Measurements from ENCODE around the gene INHA. TPM values are rescaled to one million over a fixed set of nuclear protein-coding genes. Genes with fewer than 3 reads are reported as not detected.

INHA gene
- total and polyA plus RNA-seq, 7 donors = 0.31 to 0.46 (median 0.34) TPM; not detected in 3

DNA sequence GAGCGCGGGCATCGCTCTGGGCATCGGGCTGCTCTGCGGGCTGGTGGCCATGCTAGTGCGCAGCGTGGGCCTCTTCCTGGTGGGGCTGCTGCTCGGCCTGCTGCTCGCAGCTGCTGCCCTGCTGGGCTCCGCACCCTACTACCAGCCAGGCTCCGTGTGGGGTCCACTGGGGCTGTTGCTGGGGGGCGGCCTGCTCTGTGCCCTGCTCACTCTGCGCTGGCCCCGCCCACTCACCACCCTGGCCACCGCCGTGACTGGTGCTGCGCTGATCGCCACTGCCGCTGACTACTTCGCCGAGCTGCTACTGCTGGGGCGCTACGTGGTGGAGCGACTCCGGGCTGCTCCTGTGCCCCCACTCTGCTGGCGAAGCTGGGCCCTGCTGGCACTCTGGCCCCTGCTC is 24.5 kb upstream of the INHA start:
- Histone ChIP-seq H3K4me1 (peaks cover 0 to 33% (median 25%) of the 10 kb centered on the region in 4 donors), H3K4me3 (no peak overlapping the region), H3K27ac (no peak overlapping the region), H3K9me3 (no peaks in the 10 kb centered on the region), H3K27me3 (peaks cover 0 to 8% (median 0%) of the 10 kb centered on the region in 3 donors), H3K36me3 (no peaks in the 10 kb centered on the region)
- intact Hi-C loops (cut with DNase I) = loop anchor here (10.0 kb wide), 1 partner anchor 253 kb away; no protein-coding TSS in a partner anchor
- no peak for DNase-seq
- no peak for TF ChIP-seq EP300 (IDR thresholded peaks at IDR 0.05)
- TF ChIP-seq POLR2AphosphoS5 (IDR thresholded peaks at IDR 0.05) = no peak
- TF ChIP-seq POLR2A (IDR thresholded peaks at IDR 0.05) = no peak
- TF ChIP-seq, protein P1, sequence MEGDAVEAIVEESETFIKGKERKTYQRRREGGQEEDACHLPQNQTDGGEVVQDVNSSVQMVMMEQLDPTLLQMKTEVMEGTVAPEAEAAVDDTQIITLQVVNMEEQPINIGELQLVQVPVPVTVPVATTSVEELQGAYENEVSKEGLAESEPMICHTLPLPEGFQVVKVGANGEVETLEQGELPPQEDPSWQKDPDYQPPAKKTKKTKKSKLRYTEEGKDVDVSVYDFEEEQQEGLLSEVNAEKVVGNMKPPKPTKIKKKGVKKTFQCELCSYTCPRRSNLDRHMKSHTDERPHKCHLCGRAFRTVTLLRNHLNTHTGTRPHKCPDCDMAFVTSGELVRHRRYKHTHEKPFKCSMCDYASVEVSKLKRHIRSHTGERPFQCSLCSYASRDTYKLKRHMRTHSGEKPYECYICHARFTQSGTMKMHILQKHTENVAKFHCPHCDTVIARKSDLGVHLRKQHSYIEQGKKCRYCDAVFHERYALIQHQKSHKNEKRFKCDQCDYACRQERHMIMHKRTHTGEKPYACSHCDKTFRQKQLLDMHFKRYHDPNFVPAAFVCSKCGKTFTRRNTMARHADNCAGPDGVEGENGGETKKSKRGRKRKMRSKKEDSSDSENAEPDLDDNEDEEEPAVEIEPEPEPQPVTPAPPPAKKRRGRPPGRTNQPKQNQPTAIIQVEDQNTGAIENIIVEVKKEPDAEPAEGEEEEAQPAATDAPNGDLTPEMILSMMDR (IDR thresholded peaks at IDR 0.05) = no peak
- 95 to 96% methylated on average over 26 of the region's 26 CpGs for WGBS, 2 donors

DNA sequence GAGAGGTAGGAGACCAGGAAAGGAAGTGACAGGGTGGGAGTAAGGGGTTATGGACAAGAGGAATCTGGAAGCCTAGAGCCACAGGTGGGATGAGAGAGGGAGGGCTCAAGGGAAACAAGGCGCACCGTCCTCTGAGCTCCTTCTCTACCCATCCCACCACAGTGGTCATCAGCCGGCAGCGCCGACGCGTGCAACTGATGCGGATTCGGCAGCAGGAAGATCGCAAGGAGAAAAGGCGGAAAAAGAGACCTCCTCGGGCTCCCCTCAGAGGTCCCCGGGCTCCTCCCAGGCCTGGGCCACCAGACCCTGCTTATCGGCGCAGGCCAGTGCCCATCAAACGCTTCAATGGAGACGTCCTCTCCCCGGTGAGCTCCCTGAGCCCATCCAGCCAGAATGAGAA is 23.1 kb upstream of the INHA start:
- H3K27ac ChIP-seq = no peak overlapping the region
- TF ChIP-seq, protein P1 (IDR thresholded peaks at IDR 0.05) = no peak
- TF ChIP-seq POLR2AphosphoS5 (IDR thresholded peaks at IDR 0.05) (no peak), EP300 (IDR thresholded peaks at IDR 0.05) (no peak), POLR2A (IDR thresholded peaks at IDR 0.05) (no peak)
- 93 to 94% methylated on average over 18 of the region's 18 CpGs for WGBS, 2 donors
- DNase-seq = no peak
- peaks cover 0 to 34% (median 29%) of the 10 kb centered on the region in 4 donors for H3K4me1 ChIP-seq
- H3K4me3 ChIP-seq = no peak overlapping the region
- peaks cover 0 to 13% (median 0%) of the 10 kb centered on the region in 3 donors for H3K27me3 ChIP-seq
- intact Hi-C loops (cut with DNase I) = loop anchor here (10.0 kb wide), 1 partner anchor 254 kb away; no protein-coding TSS in a partner anchor
- no peaks in the 10 kb centered on the region for H3K36me3 ChIP-seq
- H3K9me3 ChIP-seq = no peaks in the 10 kb centered on the region

DNA sequence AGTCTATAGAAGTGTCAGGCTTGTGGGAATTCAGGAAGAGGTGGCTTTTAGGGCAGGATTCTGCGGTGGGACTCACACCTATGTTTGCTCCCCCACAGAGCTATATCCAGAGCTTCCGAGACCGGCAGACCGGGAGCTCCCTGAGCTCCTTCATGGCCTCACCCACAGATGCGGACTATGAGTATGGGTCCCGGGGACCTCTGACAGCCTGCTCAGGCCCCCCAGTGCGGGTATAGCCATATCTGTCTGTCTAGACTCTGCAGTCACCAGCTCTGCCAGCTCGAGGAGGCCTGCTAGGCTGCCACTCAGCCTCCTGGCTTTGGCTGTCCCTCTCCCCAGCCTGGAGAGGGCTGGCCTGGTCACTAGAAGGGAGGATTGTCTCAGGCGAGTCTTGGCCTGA is 22.5 kb upstream of the INHA start:
- TF ChIP-seq POLR2AphosphoS5 (IDR thresholded peaks at IDR 0.05) = no peak
- TF ChIP-seq, protein P1 (IDR thresholded peaks at IDR 0.05) = no peak
- TF ChIP-seq EP300 (IDR thresholded peaks at IDR 0.05) = no peak
- TF ChIP-seq POLR2A (IDR thresholded peaks at IDR 0.05) = no peak
- H3K27me3 ChIP-seq = peaks cover 0 to 13% (median 0%) of the 10 kb centered on the region in 3 donors
- no peak for DNase-seq
- no peaks in the 10 kb centered on the region for H3K36me3 ChIP-seq
- H3K4me1 ChIP-seq = peaks cover 0 to 28% (median 23%) of the 10 kb centered on the region in 4 donors
- intact Hi-C loops (cut with DNase I) = loop anchor here (10.0 kb wide), 1 partner anchor 255 kb away; no protein-coding TSS in a partner anchor
- H3K27ac ChIP-seq = no peak overlapping the region
- no peaks in the 10 kb centered on the region for H3K9me3 ChIP-seq
- WGBS, 2 donors = 86 to 87% methylated on average over 9 of the region's 9 CpGs
- H3K4me3 ChIP-seq = no peak overlapping the region

DNA sequence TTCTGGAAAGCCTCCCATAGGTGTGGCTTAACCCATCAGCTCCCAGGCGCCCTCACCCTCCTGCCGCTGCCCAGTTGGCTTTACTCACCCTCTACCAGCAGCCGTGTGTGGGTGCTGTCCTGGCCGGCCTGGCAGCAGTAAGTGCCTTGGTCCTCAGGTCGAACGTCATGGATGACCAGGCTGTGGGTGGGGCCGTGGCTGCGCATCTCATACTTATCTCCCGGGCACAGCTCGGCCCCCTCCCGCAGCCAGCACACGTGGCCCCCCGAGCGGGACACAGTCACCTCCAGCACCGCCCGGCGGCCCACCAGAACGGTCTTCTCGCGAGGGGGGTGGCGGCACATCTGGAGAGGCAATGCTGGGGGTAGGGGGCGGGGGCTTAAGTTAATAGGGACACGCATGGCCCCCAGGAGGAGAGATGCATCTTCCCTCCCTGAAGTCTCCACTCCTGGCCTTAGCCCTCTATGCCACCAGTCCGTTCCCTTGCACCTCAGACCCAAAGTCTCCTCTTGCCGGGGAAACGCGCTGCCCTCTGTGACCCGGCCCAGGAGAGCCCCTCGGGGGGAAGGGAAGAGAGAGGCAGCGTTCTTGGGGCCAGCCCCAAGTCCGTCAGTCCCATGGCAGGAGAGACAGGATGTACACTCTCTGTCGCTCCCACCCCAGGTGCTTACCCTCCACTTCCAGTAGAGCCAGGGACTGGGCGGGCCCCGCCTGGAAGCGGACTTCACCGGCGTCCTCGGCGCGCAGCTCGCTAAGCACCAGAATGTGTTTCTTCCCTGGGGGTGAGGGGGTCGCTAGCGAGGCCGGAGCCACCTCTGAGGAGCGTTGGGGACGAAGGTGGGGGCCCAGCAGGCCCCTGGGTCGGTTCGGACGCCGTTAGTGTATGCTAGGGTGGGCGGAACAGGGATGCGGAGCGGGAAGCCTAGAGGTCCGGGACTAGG is 20.4 kb upstream of the INHA start:
- H3K4me1 ChIP-seq = peaks cover 0 to 27% (median 21%) of the 10 kb centered on the region in 4 donors
- H3K36me3 ChIP-seq = peaks cover 0 to 13% (median 0%) of the 10 kb centered on the region in 4 donors
- TF ChIP-seq, protein P1 (IDR thresholded peaks at IDR 0.05) = no peak
- no peak for TF ChIP-seq POLR2AphosphoS5 (IDR thresholded peaks at IDR 0.05)
- no peak for TF ChIP-seq POLR2A (IDR thresholded peaks at IDR 0.05)
- no peak for TF ChIP-seq EP300 (IDR thresholded peaks at IDR 0.05)
- 5 to 7% methylated on average over 54 of the region's 54 CpGs for WGBS, 2 donors
- H3K4me3 ChIP-seq = peak overlapping the region; percentile 49 to 64 (median 56)
- intact Hi-C loops (cut with DNase I) = no loop called here
- peak overlapping the region in 3 of 4 donors; percentile 64 to 78 (median 69) for H3K27ac ChIP-seq
- H3K9me3 ChIP-seq = no peaks in the 10 kb centered on the region
- peaks cover 0 to 13% (median 0%) of the 10 kb centered on the region in 3 donors for H3K27me3 ChIP-seq
- no peak for DNase-seq
